GM21825 (cell line): ENCODE data around the gene EPS8L2.
A peak's percentile ranks its signal among the peaks of the same experiment; 100 is the strongest.

Source experiments
- ATAC-seq: cut with Tn5 transposase; IDR thresholded peaks from one replicate; pipeline ENCODE4 v1.9.1; 2021; ENCODE audit warnings: mild to moderate bottlenecking, moderate library complexity; ENCODE audit not compliant: unreplicated experiment

Gene EPS8L2

GRCh38 chr11:748007-748359 is 42.0 kb downstream of the EPS8L2 start:
- peak; percentile 5 for ATAC-seq

GRCh38 chr11:749731-750130 is 43.7 kb downstream of the EPS8L2 start:
- ATAC-seq: no peak

- no peak for ATAC-seq
These were observed 54.2 kb downstream of the EPS8L2 start for GRCh38 chr11:760236-760635.

GRCh38 chr11:761526-762108 is 55.6 kb downstream of the EPS8L2 start:
- ATAC-seq: no peak

GRCh38 chr11:762421-763072 is 56.5 kb downstream of the EPS8L2 start:
- ATAC-seq: no peak

GRCh38 chr11:763073-763463 is 57.0 kb downstream of the EPS8L2 start:
- ATAC-seq: no peak

- no peak for ATAC-seq
These were observed 57.7 kb downstream of the EPS8L2 start for GRCh38 chr11:763549-764321.

GRCh38 chr11:764322-765024 is 58.4 kb downstream of the EPS8L2 start:
- no peak for ATAC-seq

GRCh38 chr11:765025-765801 is 59.2 kb downstream of the EPS8L2 start:
- no peak for ATAC-seq

GRCh38 chr11:765802-766091 is 59.7 kb downstream of the EPS8L2 start:
- ATAC-seq: no peak

GRCh38 chr11:766106-766935 is 60.3 kb downstream of the EPS8L2 start:
- no peak for ATAC-seq

- no peak for ATAC-seq
These were observed 60.8 kb downstream of the EPS8L2 start for GRCh38 chr11:766936-767210.

GRCh38 chr11:767238-767637 is 61.2 kb downstream of the EPS8L2 start:
- no peak for ATAC-seq

GRCh38 chr11:769887-770641 is 64.0 kb downstream of the EPS8L2 start:
- no peak for ATAC-seq

GRCh38 chr11:770642-771616 is 64.9 kb downstream of the EPS8L2 start:
- no peak for ATAC-seq

GRCh38 chr11:771617-772204 is 65.7 kb downstream of the EPS8L2 start:
- ATAC-seq: no peak

GRCh38 chr11:772429-773390 is 66.7 kb downstream of the EPS8L2 start:
- ATAC-seq: no peak
